ENCODE measurements around the gene ATP6V1F. TPM values are rescaled to one million over a fixed set of nuclear protein-coding genes. Genes with fewer than 3 reads are reported as not detected.
A peak's percentile ranks its signal among the peaks of the same experiment; 100 is the strongest.

ATP6V1F gene
- total RNA-seq, 2 experiments from 2014 or later: 109 to 159 TPM

DNA sequence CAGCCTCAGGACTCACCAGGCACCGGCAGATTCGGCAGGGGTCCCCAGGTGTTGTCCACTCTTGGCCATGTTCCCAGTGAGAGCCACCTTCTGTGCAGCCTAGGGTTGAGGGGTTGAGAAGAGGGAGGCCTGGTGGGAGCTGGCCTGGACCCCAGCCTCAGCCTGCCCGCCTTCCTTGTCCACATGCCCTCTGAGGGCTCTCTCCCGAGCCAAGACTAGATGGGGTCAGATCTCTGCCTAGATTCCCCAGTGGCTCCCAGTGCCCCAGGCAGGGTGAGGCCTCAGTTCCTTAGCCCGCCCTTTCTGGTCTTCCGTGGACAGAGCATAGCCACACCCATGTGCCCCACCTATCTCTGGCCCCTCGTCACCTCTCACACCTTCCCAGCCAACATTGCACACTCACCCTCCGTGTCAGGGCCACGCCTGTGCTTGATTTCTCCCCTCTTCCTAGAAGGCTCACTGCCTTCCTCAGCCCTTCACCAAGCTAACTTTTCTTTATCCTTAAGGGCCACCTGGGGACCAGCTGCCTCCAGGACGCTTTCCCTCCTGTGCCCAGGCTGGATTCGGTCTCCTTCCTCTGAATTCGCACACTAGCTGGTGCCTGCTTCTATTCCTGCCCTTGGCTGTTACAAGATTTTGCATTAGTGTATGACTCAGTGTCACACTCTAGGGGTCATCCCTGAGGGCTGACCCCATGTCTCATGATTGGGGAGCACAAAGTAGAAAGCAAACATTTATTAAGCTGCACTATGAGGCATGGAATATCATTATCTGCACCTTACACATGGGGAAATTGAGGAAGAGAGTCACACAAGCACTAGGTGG lies 40.3 kb downstream of the ATP6V1F start:
- ChIA-PET CTCF (interaction anchor here (0.5 to 1.2 kb wide), 5 partner anchors 40 to 1085 kb away, joined by 3 to 5 read pairs (median 3); partner anchors contain the start of gene ATP6V1F), POLR2A (no interaction called here)
- Mint-ChIP-seq H3K27ac (no peak overlapping the region), H3K4me3 (no peak overlapping the region), H3K9me3 (ENCODE audit: low read depth) (peaks cover 7% of the 10 kb centered on the region), H3K4me1 (peaks cover 3% of the 10 kb centered on the region), H3K27me3 (peaks cover 13% of the 10 kb centered on the region), H3K36me3 (ENCODE audit: low read depth) (no peaks in the 10 kb centered on the region)
- DNase-seq (no peak), ATAC-seq (no peak)
- intact Hi-C loops (cut with DNase I, micrococcal nuclease): loop anchor here in 1 of 2 experiments (10.0 kb wide), 1 partner anchor 392 kb away; no protein-coding TSS in a partner anchor

DNA sequence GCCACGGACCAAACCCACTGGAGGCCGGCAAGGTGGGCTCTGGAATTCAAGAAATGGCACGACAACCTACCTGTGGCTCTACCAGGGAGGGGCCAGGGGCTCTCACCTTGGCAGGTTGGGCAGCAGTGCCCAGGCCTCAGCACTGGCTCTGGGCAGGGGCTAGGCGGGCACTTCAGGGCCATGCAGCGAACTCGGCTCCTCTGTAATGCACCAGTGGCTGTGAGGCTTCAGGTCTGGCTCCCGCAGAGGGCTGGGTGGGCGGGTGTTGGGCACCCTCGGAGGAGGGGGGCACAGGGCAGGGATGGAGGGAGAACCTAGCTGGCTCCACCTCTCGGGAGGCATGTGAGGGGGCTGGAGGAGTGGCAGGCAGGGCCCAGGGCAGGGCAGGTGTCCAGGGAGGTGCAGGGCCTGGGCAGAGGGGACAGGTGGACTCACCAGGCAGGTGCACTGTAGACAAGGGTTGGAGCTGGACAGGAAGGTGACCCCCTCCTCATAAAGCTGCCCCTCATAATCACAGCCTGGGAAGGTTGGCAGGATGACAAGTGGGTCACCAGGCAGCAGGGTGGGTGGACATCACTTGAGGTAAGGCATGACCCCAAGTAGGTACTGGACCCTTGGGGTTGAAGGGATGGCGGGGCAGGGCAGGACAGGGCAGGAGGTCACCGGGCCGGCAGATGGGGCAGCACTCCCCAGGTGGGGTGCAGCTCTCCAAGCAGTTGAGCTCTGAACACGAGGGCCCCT lies 41.1 kb downstream of the ATP6V1F start:
- ATAC-seq (no peak), DNase-seq (no peak)
- peaks cover 3% of the 10 kb centered on the region for H3K4me1 Mint-ChIP-seq
- H3K4me3 Mint-ChIP-seq: no peak overlapping the region
- peaks cover 13% of the 10 kb centered on the region for H3K27me3 Mint-ChIP-seq
- intact Hi-C loops (cut with DNase I, micrococcal nuclease): loop anchor here (1.0 to 10.0 kb wide), 4 partner anchors 59 to 391 kb away; no protein-coding TSS in a partner anchor
- peaks cover 3% of the 10 kb centered on the region for H3K9me3 Mint-ChIP-seq (ENCODE audit: low read depth)
- no peak overlapping the region for H3K27ac Mint-ChIP-seq
- ChIA-PET POLR2A (no interaction called here), CTCF (interaction anchor here (0.5 to 1.2 kb wide), 5 partner anchors 41 to 1086 kb away, joined by 3 to 5 read pairs (median 3); partner anchors contain the start of gene ATP6V1F)
- H3K36me3 Mint-ChIP-seq (ENCODE audit: low read depth): no peaks in the 10 kb centered on the region

DNA sequence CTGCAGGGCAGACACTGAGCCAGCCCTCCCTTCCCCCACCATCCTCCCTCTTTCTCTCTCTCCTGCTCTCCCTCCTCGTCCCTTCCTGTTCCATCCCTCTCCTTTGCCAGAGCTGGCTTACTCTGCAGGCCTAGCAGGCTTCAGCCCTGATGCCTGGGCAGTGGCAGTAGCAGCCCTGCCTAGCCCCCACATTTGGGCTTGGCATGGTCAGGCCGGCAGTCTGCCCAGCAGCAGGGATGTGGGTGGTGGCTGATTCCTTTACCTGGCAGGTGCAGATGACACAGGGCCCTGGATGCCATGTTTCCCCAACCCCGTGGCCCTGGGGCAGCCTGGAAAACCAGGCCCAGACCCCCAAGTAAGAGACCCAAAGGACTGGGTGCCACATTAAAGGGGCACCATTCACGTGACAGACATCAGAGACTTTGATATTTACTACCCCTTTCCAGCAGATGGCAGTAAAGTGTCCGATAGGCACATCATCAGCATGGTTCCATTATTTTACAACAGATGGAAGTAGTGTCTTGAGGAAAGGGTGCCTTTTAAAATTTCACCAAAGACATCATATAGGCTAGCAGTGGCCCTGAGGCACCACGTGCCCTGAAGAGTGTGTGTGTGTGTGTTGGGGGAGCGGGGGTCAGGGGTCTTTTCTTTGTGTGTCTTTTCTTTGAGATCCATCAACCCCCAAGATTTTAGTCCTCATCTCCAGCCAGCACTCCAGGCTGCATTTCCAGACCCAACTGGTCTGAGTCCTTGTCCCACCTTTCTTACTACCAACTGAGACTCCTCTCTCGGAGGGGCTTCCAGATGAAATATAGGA lies 41.9 kb downstream of the ATP6V1F start:
- Mint-ChIP-seq H3K27ac (no peak overlapping the region), H3K27me3 (peaks cover 19% of the 10 kb centered on the region), H3K36me3 (ENCODE audit: low read depth) (no peaks in the 10 kb centered on the region), H3K9me3 (ENCODE audit: low read depth) (peaks cover 3% of the 10 kb centered on the region), H3K4me3 (no peak overlapping the region), H3K4me1 (peaks cover 3% of the 10 kb centered on the region)
- intact Hi-C loops (cut with DNase I, micrococcal nuclease): loop anchor here (1.0 to 10.0 kb wide), 4 partner anchors 58 to 390 kb away; no protein-coding TSS in a partner anchor
- ATAC-seq: peak; percentile 89
- ChIA-PET CTCF (interaction anchor here (0.7 to 0.8 kb wide), 2 partner anchors 186 to 782 kb away, joined by 3 read pairs; no protein-coding TSS in a partner anchor), POLR2A (no interaction called here)
- no peak for DNase-seq

DNA sequence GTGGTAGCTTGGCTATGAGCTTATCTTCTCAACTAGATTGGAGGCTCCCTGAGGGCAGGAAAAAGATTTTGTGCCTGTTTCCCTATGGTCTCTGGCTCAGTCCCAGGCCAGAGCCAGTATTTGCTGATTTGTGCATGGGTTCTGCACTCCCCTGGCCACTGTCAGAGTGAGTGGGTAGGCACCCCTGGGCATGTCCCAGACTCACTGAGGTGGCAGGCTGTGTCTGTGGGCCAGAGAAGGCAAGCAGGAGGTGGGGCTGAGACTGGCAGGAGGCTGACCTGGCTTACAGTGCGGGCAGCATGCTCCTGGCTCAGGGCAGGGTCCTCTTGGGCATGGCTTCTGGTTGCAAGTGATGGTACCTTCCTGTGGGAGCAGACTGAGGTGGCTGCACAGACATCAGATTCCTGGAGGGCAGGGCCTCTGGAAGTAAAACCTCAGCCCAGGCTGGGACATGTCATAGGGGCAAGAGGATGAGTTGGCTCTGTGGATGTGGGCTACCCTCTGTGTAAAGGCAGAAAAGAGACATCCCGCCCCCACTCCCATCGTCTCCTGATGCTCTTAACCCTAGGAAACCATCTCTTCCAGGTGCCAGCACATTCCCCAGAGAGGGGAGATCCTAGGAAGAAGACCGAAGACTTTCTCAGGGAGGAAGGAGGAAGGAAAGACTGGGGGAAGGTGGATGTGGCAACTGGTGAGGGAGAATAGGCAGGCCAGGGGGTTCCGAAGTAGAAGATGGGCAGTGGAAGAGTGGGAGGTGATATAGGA lies 43.5 kb downstream of the ATP6V1F start:
- ChIA-PET POLR2A (no interaction called here), CTCF (interaction anchor here (0.6 kb wide), 2 partner anchors 13 to 164 kb away, joined by 3 to 4 read pairs; no protein-coding TSS in a partner anchor)
- Mint-ChIP-seq H3K4me1 (peaks cover 3% of the 10 kb centered on the region), H3K9me3 (ENCODE audit: low read depth) (no peaks in the 10 kb centered on the region), H3K27me3 (peaks cover 27% of the 10 kb centered on the region), H3K27ac (no peak overlapping the region), H3K4me3 (no peak overlapping the region), H3K36me3 (ENCODE audit: low read depth) (no peaks in the 10 kb centered on the region)
- no peak for DNase-seq
- intact Hi-C loops (cut with DNase I, micrococcal nuclease): loop anchor here in 1 of 2 experiments (10.0 kb wide), 1 partner anchor 389 kb away; no protein-coding TSS in a partner anchor
- no peak for ATAC-seq

DNA sequence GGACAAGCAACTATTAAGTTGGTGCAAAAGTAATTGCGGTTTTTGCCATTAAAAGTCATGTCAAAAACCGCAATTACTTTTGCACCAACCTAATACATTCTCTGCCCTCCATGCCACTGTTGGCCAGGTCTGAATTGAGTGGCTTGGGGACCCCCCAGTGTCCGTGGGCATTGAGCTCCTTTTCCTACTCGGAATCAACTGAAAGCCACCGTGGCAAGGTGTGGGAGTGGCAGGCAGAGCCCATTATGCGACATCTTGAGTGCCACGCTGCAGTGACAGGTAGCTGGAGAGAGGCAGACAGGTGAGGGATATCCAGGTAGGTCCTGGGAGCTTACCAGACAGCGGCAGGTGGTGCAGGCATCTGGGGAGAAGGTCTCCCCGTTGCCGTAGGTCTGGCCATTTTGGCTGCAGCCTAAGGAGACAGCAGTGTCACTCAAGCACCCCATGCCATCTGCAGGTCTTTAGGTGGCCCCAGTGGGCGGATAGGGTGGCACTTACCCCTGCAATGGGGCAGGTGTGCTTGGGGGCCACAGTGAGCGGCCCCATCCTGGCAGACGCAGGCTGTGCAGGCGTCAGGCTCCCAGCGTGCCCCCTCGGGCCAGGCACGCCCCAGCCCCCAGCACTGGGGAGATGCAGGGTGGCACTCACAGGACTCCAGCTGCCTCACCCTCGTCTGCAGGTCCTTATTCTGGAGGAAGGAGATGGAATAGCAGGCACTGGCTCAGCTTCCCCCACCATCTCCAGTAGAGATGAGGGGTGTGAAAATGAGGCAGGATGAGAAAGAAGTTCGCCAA lies 44.3 kb downstream of the ATP6V1F start:
- POLR2A ChIA-PET: no interaction called here
- Mint-ChIP-seq H3K4me3 (no peak overlapping the region), H3K27ac (no peak overlapping the region), H3K9me3 (ENCODE audit: low read depth) (no peaks in the 10 kb centered on the region), H3K4me1 (peaks cover 3% of the 10 kb centered on the region), H3K27me3 (peaks cover 32% of the 10 kb centered on the region), H3K36me3 (ENCODE audit: low read depth) (no peaks in the 10 kb centered on the region)
- ATAC-seq (no peak), DNase-seq (no peak)
- intact Hi-C loops (cut with DNase I, micrococcal nuclease): loop anchor here in 1 of 2 experiments (10.0 kb wide), 1 partner anchor 388 kb away; no protein-coding TSS in a partner anchor
- CTCF ChIA-PET: interaction anchor here (0.6 kb wide), 1 partner anchor 12 kb away, joined by 3 read pairs; no protein-coding TSS in a partner anchor

DNA sequence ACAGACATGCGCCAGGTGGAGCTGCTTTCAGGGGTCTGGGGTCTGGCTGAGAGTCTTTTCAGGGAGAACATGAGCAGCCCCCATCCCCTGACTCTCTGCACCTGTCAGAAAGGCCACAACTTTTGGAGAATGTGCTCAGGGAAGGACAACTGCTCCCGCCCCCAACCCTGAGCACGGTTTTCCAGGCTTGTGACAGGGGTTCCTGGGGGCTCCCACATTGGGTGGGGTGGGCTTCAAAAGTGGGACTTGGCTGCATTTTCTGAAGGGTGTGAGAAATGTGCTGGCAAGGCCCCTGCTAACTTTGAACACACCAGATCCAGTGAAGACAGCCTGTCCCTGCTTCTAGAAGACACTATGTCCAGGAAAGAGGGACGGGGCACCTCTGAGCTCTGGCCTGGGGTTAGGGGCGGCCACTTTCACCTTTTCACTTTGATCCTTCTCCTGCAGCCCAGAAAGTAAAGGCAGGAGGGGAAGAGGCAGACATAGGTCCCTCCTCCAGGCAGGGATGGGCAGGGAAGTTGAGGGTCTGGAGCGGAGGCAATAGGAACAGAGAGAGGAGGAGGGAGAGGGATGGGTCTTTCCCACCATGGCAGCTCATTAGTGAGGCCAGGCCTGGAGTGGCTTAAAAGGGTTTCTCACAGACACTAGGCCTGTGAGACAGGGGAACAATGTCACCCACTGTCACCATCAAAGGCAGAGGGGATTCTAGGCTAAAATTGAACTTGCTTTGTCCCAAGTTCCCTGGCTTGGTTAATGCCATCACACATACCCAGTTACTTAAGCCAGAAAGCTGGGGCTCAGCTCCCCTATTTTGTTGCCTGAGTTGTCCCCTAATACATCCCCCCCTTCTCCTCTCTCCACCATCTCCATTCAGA lies 46.3 kb downstream of the ATP6V1F start:
- ATAC-seq (no peak), DNase-seq (no peak)
- Mint-ChIP-seq H3K36me3 (ENCODE audit: low read depth) (no peaks in the 10 kb centered on the region), H3K9me3 (ENCODE audit: low read depth) (no peaks in the 10 kb centered on the region), H3K4me3 (no peak overlapping the region), H3K4me1 (peaks cover 3% of the 10 kb centered on the region), H3K27ac (no peak overlapping the region), H3K27me3 (peaks cover 37% of the 10 kb centered on the region)
- intact Hi-C loops (cut with DNase I, micrococcal nuclease): loop anchor here in 1 of 2 experiments (10.0 kb wide), 1 partner anchor 386 kb away; no protein-coding TSS in a partner anchor
- ChIA-PET CTCF (interaction anchor here (1.0 kb wide), 1 partner anchor 16 kb away, joined by 3 read pairs; no protein-coding TSS in a partner anchor), POLR2A (interaction anchor here (0.7 kb wide), 1 partner anchor 43 kb away, joined by 3 read pairs; no protein-coding TSS in a partner anchor)

DNA sequence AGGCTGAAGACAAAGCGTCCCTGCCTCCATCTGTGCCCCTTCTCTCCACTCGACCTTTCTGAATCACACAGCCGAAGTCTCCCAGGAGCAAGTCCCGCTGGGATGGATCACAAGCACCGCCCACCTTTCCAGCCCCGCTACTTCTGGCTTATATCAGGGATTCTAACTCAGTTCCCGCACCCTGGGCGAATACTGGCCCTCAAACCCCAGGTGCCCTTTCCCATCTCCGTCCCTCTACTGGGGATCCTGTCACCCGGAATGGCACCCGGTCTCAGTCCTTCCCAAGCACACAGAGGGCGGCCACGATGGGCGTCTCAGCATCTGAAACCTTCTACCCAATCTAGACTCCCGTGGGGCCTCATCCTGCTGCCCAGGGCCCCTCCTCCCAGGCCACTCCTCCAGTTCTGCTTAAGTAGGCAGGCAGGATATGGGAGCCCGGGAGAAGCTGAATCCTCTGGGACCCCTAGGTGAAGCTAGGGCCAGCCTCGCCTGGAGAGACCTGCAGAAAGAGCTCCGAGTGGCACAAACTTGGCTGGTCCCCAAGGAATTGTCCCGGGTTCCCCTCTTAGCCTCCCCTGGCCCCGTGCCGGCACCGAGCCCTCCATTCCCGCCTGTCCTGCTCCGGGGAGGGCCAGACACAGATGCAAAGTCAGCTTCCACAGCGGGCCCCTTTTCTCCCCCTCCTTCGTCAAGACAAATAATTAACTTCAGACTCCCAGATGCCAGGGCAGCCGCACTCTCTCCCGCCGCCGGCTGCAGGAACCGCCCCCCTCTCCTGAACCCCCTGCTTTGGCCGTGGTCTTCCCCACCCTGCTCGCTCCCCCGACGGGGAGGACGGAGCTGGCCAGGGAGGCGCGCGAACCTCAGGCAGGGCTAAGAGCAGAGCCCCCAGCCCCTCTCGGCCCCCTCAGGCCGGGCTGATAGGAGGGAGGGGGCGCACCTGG lies 47.2 kb downstream of the ATP6V1F start:
- CTCF ChIA-PET: interaction anchor here (0.8 to 2.3 kb wide), 3 partner anchors 15 to 1302 kb away, joined by 3 to 10 read pairs (median 3); no protein-coding TSS in a partner anchor
- H3K36me3 Mint-ChIP-seq (ENCODE audit: low read depth): no peaks in the 10 kb centered on the region
- intact Hi-C loops (cut with DNase I, micrococcal nuclease): loop anchor here in 1 of 2 experiments (10.0 kb wide), 1 partner anchor 385 kb away; no protein-coding TSS in a partner anchor

DNA sequence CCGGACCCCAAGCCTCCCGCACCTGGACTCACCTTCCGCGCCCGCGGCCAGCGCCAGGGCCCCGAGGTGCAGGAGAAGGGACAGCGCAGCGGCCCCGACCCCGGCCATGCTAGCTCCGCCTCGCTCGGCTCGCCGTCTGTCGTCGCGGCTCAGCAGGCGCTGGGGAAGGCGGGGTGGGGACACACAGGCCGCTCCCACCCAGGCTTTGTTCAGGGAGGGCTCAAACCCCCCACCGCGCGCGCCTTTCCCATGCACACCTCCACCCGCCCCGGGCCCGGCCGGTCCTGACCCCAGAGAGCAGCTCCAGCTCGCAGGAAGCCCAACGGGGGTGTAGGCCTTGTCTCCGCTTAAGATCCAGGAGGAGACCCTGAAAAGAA lies 47.9 kb downstream of the ATP6V1F start, which contains the start of gene KCP:
Gene KCP, minus strand, starts transcription at position 141 of the 377 bp plus-strand sequence. Its CDS starts 33 bp downstream, at position 108.
- H3K4me1 Mint-ChIP-seq: peaks cover 5% of the 10 kb centered on the region
- ATAC-seq (no peak), DNase-seq (no peak)
- peaks cover 42% of the 10 kb centered on the region for H3K27me3 Mint-ChIP-seq
- ChIA-PET CTCF (interaction anchor here (0.8 to 2.3 kb wide), 2 partner anchors 180 to 1303 kb away, joined by 3 to 10 read pairs; no protein-coding TSS in a partner anchor), POLR2A (no interaction called here)
- H3K4me3 Mint-ChIP-seq: no peak within 1 kb of the TSS
- no peak within 1 kb of the TSS for H3K27ac Mint-ChIP-seq
- no peaks in the 10 kb centered on the region for H3K36me3 Mint-ChIP-seq (ENCODE audit: low read depth)
- no peaks in the 10 kb centered on the region for H3K9me3 Mint-ChIP-seq (ENCODE audit: low read depth)
- intact Hi-C loops (cut with DNase I, micrococcal nuclease): no loop called here

More for the DNA sequence above, 47.2 kb downstream of the ATP6V1F start:
- Mint-ChIP-seq H3K27ac (no peak overlapping the region), H3K4me1 (peaks cover 2% of the 10 kb centered on the region), H3K27me3 (peaks cover 42% of the 10 kb centered on the region), H3K9me3 (ENCODE audit: low read depth) (no peaks in the 10 kb centered on the region), H3K4me3 (no peak overlapping the region)
- no peak for DNase-seq
- POLR2A ChIA-PET: no interaction called here
- ATAC-seq: no peak

Measured in activated CD4-positive, alpha-beta T cell treated with anti-CD3 and anti-CD28 coated beads for 36 hours (primary cell).